Lower leg skin (tissue), 3 donors: Measurements from ENCODE around the gene TLNRD1.

Experiments
- POLR2A ChIP-seq, 2 donors: fragments of 450-650 bp; IDR thresholded peaks; one replicate each; pipeline ENCODE4 v1.6.1; 2016 to 2017; ENCODE audit warnings: antibody characterized with exemption in 2 of 2, mild to moderate bottlenecking in 1 of 2, moderate library complexity in 1 of 2
- TF ChIP-seq, protein P1 (sequence below), 3 donors: fragments of 450-650 bp; IDR thresholded peaks; one replicate each; pipeline ENCODE4 v1.5.1; 2016; ENCODE audit warnings: antibody characterized with exemption in 3 of 3, mild to moderate bottlenecking in 3 of 3, moderate library complexity in 2 of 3

- TF ChIP-seq, protein P1, sequence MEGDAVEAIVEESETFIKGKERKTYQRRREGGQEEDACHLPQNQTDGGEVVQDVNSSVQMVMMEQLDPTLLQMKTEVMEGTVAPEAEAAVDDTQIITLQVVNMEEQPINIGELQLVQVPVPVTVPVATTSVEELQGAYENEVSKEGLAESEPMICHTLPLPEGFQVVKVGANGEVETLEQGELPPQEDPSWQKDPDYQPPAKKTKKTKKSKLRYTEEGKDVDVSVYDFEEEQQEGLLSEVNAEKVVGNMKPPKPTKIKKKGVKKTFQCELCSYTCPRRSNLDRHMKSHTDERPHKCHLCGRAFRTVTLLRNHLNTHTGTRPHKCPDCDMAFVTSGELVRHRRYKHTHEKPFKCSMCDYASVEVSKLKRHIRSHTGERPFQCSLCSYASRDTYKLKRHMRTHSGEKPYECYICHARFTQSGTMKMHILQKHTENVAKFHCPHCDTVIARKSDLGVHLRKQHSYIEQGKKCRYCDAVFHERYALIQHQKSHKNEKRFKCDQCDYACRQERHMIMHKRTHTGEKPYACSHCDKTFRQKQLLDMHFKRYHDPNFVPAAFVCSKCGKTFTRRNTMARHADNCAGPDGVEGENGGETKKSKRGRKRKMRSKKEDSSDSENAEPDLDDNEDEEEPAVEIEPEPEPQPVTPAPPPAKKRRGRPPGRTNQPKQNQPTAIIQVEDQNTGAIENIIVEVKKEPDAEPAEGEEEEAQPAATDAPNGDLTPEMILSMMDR (IDR thresholded peaks at IDR 0.05): no peak
- no peak for TF ChIP-seq POLR2A (IDR thresholded peaks at IDR 0.05)
Measured at GRCh38 chr15:81015621-81016488, 15.1 kb downstream of the TLNRD1 start.
